ENCODE results near the gene CD22.

CD22 gene

DNA sequence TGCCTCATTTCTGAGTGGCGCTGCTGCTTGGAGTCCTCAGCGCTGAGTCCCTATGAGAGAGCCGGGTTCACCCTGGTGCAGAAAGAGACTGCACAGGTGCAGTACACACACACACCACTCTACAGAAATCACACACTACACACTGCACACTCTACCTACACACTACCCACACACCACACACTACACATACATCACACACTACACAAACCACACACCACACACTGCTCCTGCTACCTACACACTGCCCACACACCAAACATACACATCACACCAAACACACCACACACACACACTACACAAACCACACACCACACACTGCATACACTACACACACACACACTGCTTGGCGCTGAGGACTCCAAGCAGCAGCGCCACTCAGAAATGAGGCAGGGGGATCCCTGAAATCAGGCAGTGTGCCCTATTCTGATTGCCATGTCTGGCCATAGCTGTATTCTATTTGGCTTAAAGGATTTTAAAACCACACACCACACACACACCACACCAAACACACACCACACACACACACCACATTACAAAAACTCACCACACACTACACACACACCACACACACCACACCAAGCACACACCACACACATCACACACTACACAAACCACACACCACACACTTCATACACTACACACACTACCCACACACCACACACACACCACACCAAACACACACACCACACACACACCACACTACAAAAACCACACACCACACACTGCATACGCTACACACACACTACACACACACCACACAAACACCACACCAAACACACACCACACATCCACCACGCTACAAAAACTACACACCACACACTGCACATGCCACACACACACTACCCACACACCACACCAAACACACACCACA is 32.1 kb upstream of the CD22 start:
- TF ChIP-seq, protein P1, sequence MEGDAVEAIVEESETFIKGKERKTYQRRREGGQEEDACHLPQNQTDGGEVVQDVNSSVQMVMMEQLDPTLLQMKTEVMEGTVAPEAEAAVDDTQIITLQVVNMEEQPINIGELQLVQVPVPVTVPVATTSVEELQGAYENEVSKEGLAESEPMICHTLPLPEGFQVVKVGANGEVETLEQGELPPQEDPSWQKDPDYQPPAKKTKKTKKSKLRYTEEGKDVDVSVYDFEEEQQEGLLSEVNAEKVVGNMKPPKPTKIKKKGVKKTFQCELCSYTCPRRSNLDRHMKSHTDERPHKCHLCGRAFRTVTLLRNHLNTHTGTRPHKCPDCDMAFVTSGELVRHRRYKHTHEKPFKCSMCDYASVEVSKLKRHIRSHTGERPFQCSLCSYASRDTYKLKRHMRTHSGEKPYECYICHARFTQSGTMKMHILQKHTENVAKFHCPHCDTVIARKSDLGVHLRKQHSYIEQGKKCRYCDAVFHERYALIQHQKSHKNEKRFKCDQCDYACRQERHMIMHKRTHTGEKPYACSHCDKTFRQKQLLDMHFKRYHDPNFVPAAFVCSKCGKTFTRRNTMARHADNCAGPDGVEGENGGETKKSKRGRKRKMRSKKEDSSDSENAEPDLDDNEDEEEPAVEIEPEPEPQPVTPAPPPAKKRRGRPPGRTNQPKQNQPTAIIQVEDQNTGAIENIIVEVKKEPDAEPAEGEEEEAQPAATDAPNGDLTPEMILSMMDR (IDR thresholded peaks at IDR 0.05; ENCODE audit: low read depth, low read length): no peak
- TF ChIP-seq EZH2phosphoT487 (IDR thresholded peaks at IDR 0.05; ENCODE audit: low read depth): no peak
- no peaks in the 10 kb centered on the region for H3K79me2 ChIP-seq (ENCODE audit: low read length)
- H3K36me3 ChIP-seq (replicated peaks; ENCODE audit: low read depth, low read length): no peaks in the 10 kb centered on the region
- peaks cover 28% of the 10 kb centered on the region for H3K27me3 ChIP-seq (ENCODE audit: low read depth, low read length)
- H3K4me2 ChIP-seq (ENCODE audit: low read length): no peak overlapping the region
- no peaks in the 10 kb centered on the region for H4K20me1 ChIP-seq (ENCODE audit: insufficient read depth, low read length)
- no peak overlapping the region for H3K9ac ChIP-seq (ENCODE audit: low read length)
- 0 out of 2 replicates have a peak, but pooled peaks cover 4% of the 10 kb centered on the region for H3K4me1 ChIP-seq (ENCODE audit: low read length)
- no peak overlapping the region for H2AFZ ChIP-seq (ENCODE audit: low read depth, low read length)
- no peak overlapping the region for H3K27ac ChIP-seq (ENCODE audit: low read length)
- H3K9me3 ChIP-seq (ENCODE audit: insufficient read depth, low read length): no peaks in the 10 kb centered on the region
- H3K4me3 ChIP-seq (ENCODE audit: low read length): no peak overlapping the region

DNA sequence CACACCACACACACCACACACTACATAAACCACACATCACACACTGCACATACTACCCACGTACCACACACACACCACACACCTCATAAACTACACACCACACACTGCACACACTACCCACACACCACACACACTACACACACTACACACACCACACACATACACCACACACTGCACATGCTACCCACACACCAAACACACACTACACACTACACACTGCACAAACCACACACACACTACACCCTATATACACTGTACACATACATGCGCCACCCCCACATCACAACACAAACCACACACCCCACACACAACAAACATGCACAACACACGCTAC is 31.5 kb upstream of the CD22 start:
- no peak overlapping the region for H3K9ac ChIP-seq (ENCODE audit: low read length)
- H3K79me2 ChIP-seq (ENCODE audit: low read length): no peaks in the 10 kb centered on the region
- H3K27ac ChIP-seq (ENCODE audit: low read length): no peak overlapping the region
- no peak overlapping the region for H2AFZ ChIP-seq (ENCODE audit: low read depth, low read length)
- 0 out of 2 replicates have a peak, but pooled peaks cover under 1% of the 10 kb centered on the region for H3K4me1 ChIP-seq (ENCODE audit: low read length)
- H3K4me2 ChIP-seq (ENCODE audit: low read length): no peak overlapping the region
- H3K9me3 ChIP-seq (ENCODE audit: insufficient read depth, low read length): no peaks in the 10 kb centered on the region
- no peaks in the 10 kb centered on the region for H3K36me3 ChIP-seq (replicated peaks; ENCODE audit: low read depth, low read length)
- TF ChIP-seq, protein P1 (IDR thresholded peaks at IDR 0.05; ENCODE audit: low read depth, low read length): no peak
- TF ChIP-seq EZH2phosphoT487 (IDR thresholded peaks at IDR 0.05; ENCODE audit: low read depth): no peak
- peaks cover 22% of the 10 kb centered on the region for H3K27me3 ChIP-seq (ENCODE audit: low read depth, low read length)
- no peak overlapping the region for H3K4me3 ChIP-seq (ENCODE audit: low read length)
- no peaks in the 10 kb centered on the region for H4K20me1 ChIP-seq (ENCODE audit: insufficient read depth, low read length)

DNA sequence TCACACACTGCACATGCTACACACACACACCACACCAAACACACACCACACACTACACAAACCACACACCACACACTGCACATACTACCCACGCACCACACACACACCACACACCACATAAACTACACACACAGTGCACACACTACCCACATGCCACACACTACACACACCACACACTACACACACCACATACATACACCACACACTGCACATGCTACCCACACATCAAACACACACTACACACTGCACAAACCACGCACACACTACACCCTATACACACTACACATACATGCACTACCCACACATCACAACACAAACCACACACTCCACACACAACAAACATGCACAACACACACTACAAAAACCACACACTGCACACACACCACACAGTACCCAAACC is 31.1 kb upstream of the CD22 start:
- Histone ChIP-seq H4K20me1 (ENCODE audit: insufficient read depth, low read length) (no peaks in the 10 kb centered on the region), H3K27ac (ENCODE audit: low read length) (no peak overlapping the region), H3K4me1 (ENCODE audit: low read length) (no peaks in the 10 kb centered on the region), H3K4me2 (ENCODE audit: low read length) (no peak overlapping the region), H2AFZ (ENCODE audit: low read depth, low read length) (no peak overlapping the region), H3K36me3 (replicated peaks; ENCODE audit: low read depth, low read length) (no peaks in the 10 kb centered on the region), H3K4me3 (ENCODE audit: low read length) (no peak overlapping the region), H3K9me3 (ENCODE audit: insufficient read depth, low read length) (no peaks in the 10 kb centered on the region), H3K27me3 (ENCODE audit: low read depth, low read length) (peaks cover 17% of the 10 kb centered on the region), H3K9ac (ENCODE audit: low read length) (no peak overlapping the region), H3K79me2 (ENCODE audit: low read length) (no peaks in the 10 kb centered on the region)
- TF ChIP-seq, protein P1 (IDR thresholded peaks at IDR 0.05; ENCODE audit: low read depth, low read length): no peak
- no peak for TF ChIP-seq EZH2phosphoT487 (IDR thresholded peaks at IDR 0.05; ENCODE audit: low read depth)

DNA sequence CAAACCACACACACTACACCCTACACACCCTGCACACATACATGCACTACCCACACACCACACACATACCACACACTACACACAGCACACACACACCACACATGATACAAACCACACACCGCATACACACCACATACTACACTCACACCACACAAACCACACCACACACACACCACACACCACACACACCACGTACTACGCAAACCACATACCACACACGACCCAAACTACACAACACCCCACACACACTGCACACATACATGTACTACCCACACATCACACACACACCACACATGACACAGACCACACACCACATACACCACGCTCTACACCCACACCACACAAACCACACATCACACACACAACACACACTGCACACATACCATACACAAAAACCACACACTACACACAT is 30.4 kb upstream of the CD22 start:
- Histone ChIP-seq H3K9ac (ENCODE audit: low read length) (no peak overlapping the region), H3K4me3 (ENCODE audit: low read length) (no peak overlapping the region), H3K27ac (ENCODE audit: low read length) (no peak overlapping the region), H4K20me1 (ENCODE audit: insufficient read depth, low read length) (no peaks in the 10 kb centered on the region), H3K9me3 (ENCODE audit: insufficient read depth, low read length) (no peaks in the 10 kb centered on the region), H3K4me1 (ENCODE audit: low read length) (no peaks in the 10 kb centered on the region), H3K4me2 (ENCODE audit: low read length) (no peak overlapping the region), H3K36me3 (replicated peaks; ENCODE audit: low read depth, low read length) (no peaks in the 10 kb centered on the region), H3K27me3 (ENCODE audit: low read depth, low read length) (peaks cover 11% of the 10 kb centered on the region; the same call in 1 of the 2 replicates), H3K79me2 (ENCODE audit: low read length) (no peaks in the 10 kb centered on the region), H2AFZ (ENCODE audit: low read depth, low read length) (no peak overlapping the region)
- TF ChIP-seq EZH2phosphoT487 (IDR thresholded peaks at IDR 0.05; ENCODE audit: low read depth): no peak
- TF ChIP-seq, protein P1 (IDR thresholded peaks at IDR 0.05; ENCODE audit: low read depth, low read length): no peak
